HG03095 (cell line): Measurements from ENCODE around the gene ERN1.
"Not testable (repeated sequence)": the region's sequence is repeated elsewhere in the genome, so short reads cannot be mapped to it uniquely, and the experiment has no call there.

ENCODE experiments used
- ATAC-seq: cut with Tn5 transposase; IDR thresholded peaks from one replicate; pipeline ENCODE4 v1.9.1; 2021; ENCODE audit warnings: moderate library complexity; ENCODE audit not compliant: unreplicated experiment

ERN1 gene

DNA sequence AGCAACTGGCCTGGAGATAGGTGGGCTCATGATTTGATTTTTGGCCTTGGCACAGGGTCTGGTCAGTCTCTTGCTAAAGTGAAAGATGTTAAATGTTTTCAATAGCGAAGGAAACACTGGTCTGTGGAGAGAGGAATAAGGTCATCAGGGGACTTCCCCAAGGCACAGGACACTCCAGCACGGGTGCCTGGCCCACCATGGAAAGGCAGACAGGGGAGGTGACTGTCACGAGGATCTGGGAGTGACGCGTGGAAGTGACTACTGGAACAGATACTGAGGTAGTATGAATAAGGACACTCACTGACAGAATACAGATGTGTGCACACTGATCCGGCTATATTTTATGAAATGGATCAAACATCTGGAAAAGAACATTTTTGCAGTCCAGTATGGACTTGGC lies 92.8 kb downstream of the ERN1 start:
- ATAC-seq = no peak

DNA sequence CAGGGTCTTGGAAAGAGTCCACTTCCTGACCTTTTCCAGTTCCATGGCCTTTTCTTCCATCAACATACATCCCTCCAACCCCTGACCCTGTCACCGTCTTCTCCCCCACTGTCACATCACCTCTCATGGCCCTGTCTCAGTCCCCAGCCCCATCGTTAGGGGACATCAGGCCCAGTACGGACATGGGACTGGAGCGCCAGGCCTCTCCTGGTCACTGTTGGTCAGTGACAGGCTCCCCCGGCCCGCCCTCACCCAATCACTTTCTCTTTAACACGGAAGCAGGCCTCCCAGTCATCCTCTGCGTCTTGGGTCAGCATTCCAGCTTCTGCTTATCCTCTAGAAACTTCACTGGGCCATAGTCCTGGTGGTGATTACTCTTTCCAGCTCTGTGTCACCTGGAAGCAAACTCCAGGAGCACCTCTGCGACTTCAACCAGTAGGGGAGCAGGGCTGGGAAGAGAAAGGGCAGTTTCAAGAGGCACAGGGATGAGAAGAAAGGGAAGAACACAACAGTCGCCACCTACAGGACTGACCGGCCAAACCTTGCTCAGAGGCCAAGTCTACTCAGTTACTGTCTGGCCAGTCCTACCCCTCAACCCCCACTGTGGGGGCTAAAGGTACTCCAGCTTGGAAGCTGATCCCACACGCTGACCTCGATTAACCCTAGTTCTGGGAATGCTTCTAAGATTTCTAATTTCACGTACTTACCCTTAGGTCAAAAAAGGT lies 93.6 kb downstream of the ERN1 start:
- no peak for ATAC-seq

- no peak for ATAC-seq
These were observed 97.9 kb downstream of the ERN1 start for GRCh38 chr17:64032081-64032480.

- ATAC-seq = no peak
These were observed 101.0 kb downstream of the ERN1 start for GRCh38 chr17:64028874-64029464.

GRCh38 chr17:64025732-64026294 lies 104.1 kb downstream of the ERN1 start:
- peak; percentile 56 for ATAC-seq

DNA sequence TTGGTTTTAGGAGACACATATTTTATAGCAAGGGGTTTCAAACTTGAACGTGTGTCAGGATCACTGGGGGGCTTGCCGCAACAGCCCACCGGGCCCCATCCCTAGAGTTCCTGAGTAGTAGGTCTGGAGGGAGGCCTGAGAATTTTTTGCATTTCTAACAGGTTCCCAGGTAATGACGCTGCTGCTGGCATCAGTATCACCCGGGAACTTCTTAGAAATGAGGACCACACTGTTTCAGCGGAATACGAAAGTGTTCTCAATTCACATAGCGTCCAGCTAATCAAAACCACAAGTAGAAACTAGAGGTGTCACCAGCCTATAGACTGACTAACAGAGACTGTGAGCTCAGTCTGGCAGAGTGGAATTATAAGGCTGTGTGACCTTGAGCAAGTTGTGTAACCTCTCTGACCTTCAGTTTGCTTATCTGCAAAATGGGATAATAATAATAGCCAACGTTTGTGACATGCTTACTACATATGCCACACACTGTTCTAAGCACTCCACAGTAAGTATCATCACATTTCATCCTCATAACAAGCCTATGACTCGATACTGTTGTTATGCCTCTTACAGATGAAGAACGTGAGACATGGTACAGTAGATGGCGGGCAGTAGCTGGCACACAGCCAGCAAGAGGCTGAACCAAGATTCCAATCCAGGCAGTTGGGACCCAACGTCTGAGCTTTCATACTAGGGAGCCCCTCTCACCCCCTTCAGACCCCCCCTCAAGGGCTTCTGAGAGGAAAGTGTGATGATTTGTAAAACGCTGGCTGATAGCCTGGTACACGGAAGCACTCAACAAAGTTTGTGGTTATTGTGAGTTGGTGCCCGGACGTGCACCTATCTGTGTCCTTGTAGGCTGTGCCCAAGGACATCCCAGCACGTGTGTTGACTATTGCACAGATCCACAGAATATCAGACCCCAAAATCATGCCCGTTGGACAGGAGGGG lies 104.9 kb downstream of the ERN1 start:
- ATAC-seq = no peak

GRCh38 chr17:64024215-64024654 lies 105.7 kb downstream of the ERN1 start:
- ATAC-seq = no peak

- no peak for ATAC-seq
These were observed 107.3 kb downstream of the ERN1 start for GRCh38 chr17:64022611-64023063.

- peak; percentile 56 for ATAC-seq
These were observed 109.7 kb downstream of the ERN1 start, which contains the start of gene ICAM2 for GRCh38 chr17:64020056-64020766. ICAM2 (minus strand) TSS chr17:64020633; CDS start chr17:64006691, 13,942 bp downstream.

GRCh38 chr17:64019551-64019961 lies 110.4 kb downstream of the ERN1 start:
- not testable (repeated sequence) for ATAC-seq

DNA sequence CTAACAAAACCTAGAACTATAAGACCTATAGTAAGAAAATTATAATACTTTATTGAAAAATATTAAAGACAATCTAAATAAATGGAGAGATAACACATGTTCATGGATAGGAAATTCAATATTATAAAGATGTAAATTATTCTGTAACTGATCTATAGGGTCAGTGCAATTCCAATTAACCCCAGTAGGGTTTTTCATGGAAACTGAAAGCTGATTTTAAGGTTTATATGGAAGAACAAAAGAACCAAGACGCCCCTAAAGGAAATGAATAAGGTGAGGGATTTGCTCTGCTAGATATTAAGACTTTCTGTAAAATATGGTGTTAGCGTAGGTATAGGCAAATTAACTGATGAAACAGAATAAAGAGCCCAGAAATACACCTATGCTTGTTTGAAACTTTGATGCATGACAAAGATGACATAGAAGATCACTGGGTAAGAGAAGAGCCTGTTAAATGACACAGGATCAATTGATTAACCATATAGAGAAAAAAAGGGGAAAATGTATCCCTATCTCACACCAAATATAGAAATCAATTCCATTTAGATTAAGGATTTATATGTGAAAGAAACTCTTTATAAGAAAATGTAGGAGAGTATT lies 112.5 kb downstream of the ERN1 start:
- no peak for ATAC-seq

DNA sequence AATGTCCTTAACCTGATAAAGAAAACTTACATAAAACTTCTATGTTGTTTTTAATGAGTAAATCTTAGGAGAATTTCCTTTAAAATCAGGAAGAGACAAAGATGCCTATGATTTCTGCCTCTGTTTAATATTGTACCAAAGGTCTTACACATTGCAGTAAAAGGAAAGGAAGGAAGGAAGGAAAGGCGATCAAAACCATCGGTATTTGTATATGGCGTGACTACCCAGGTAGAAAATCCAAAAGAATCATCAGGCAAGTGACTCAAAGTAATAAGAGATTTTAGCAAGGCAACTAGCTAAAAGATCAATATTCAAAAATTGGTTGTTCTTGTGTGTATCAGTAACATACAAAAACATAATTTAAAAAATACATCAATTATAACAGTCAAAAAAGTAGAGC lies 113.0 kb downstream of the ERN1 start:
- ATAC-seq = no peak

- no peak for ATAC-seq
These were observed 113.6 kb downstream of the ERN1 start for GRCh38 chr17:64016231-64016784.

- no peak for ATAC-seq
These were observed 114.5 kb downstream of the ERN1 start for GRCh38 chr17:64015447-64015846.

DNA sequence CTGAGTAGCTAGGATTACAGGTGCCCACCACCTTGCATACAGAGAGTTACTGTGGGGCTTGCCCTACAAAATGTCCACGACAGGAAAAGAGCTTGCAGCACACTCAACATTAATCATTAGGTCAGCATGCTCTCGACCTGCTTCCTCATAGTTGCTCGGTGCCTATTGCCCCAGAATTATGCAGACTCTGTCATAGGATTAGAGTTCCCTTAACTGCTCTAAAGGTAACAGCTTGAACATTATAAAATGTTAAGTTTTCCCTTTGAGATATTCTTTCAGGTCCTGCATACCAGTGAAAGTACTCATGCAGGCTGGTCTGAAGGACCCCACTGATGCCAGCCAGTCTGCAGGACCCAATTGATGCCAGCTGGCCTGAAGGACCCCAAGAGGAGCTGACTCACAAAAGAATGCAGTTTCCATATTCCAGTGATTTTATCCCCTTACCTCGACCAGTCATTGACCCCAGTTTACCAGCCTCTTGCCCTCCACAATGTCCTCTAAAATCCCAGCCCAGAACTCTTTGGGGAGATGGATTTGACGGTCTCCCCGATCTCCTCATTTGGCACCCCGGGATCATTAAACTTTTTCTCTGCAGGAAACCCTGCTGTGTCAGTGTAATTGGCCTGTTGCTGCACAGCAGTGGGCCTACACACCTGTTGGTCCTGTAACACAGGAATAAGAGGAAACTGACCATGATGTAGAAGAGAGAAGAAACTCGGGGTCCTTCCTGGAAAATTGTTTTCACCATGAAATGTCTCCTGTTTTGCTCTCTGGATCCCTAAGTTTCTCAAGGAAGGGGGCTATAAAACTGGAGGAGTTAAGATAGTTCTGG lies 120.2 kb downstream of the ERN1 start:
- no peak for ATAC-seq

- no peak for ATAC-seq
These were observed 121.1 kb downstream of the ERN1 start for GRCh38 chr17:64008830-64009229.

- ATAC-seq = no peak
These were observed 121.6 kb downstream of the ERN1 start for GRCh38 chr17:64008346-64008745.

DNA sequence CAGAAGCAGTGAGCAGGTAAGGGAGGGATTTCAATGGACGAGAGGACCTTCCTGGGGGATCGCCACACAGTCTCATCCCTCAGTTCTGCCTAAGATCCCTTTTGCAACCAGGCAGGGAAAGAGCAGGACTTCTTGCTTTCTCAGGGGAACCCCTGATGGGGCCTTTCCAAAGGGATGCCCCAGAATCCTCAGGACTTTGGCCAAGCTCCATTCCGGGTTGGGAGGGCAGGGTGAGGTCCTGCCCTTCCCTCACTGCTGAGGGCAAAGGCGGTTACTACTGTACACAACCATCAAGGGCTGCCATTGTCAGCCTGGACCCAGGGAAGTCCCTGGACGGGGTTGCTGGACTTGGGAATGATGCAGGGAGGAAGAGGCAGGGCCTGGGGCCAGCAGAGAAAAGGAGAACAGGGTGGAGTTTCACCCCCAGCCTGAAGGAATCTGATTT lies 122.1 kb downstream of the ERN1 start:
- ATAC-seq = no peak
